Measurements from ENCODE around the gene NOP58. TPM values are rescaled to one million over a fixed set of nuclear protein-coding genes. Genes with fewer than 3 reads are reported as not detected.

Gene NOP58
- total and polyA plus RNA-seq, 7 donors = 15.6 to 91.1 (median 40.0) TPM

- no peak overlapping the region for H3K4me3 ChIP-seq
- H3K27me3 ChIP-seq = no peaks in the 10 kb centered on the region
- WGBS, 2 donors = 83 to 90% methylated on average over 1 of the region's 1 CpG
- H3K9me3 ChIP-seq = no peaks in the 10 kb centered on the region
- intact Hi-C loops (cut with DNase I) = no loop called here
- no peak for DNase-seq
- TF ChIP-seq POLR2A (IDR thresholded peaks at IDR 0.05) = no peak
- TF ChIP-seq EP300 (IDR thresholded peaks at IDR 0.05) = no peak
- no peak for TF ChIP-seq CTCF (IDR thresholded peaks at IDR 0.05)
- no peak overlapping the region for H3K27ac ChIP-seq
- H3K4me1 ChIP-seq = no peaks in the 10 kb centered on the region
- H3K36me3 ChIP-seq = peaks cover 4 to 98% (median 42%) of the 10 kb centered on the region in 4 donors
Observed at GRCh38 chr2:202290970-202291369, 25.4 kb downstream of the NOP58 start.

- no peaks in the 10 kb centered on the region for H3K27me3 ChIP-seq
- DNase-seq = no peak
- no peak overlapping the region for H3K27ac ChIP-seq
- H3K4me3 ChIP-seq = no peak overlapping the region
- H3K36me3 ChIP-seq = peaks cover 8 to 97% (median 36%) of the 10 kb centered on the region in 4 donors
- TF ChIP-seq POLR2A (IDR thresholded peaks at IDR 0.05) (no peak), CTCF (IDR thresholded peaks at IDR 0.05) (no peak), EP300 (IDR thresholded peaks at IDR 0.05) (no peak), POLR2AphosphoS5 (IDR thresholded peaks at IDR 0.05) (no peak)
- H3K9me3 ChIP-seq = no peaks in the 10 kb centered on the region
- H3K4me1 ChIP-seq = no peaks in the 10 kb centered on the region
- intact Hi-C loops (cut with DNase I) = no loop called here
- WGBS, 2 donors = 35 to 70% methylated on average over 1 of the region's 1 CpG
Observed at GRCh38 chr2:202299712-202300111, 34.1 kb downstream of the NOP58 start.

- intact Hi-C loops (cut with DNase I) = no loop called here
- peaks cover 7 to 66% (median 14%) of the 10 kb centered on the region in 4 donors for H3K36me3 ChIP-seq
- no peak overlapping the region for H3K4me3 ChIP-seq
- no peaks in the 10 kb centered on the region for H3K9me3 ChIP-seq
- no peaks in the 10 kb centered on the region for H3K27me3 ChIP-seq
- TF ChIP-seq CTCF (IDR thresholded peaks at IDR 0.05) (no peak), POLR2A (IDR thresholded peaks at IDR 0.05) (no peak), EP300 (IDR thresholded peaks at IDR 0.05) (no peak), POLR2AphosphoS5 (IDR thresholded peaks at IDR 0.05) (no peak)
- DNase-seq = no peak
- H3K27ac ChIP-seq = no peak overlapping the region
- 93 to 96% methylated on average over 3 of the region's 3 CpGs for WGBS, 2 donors
- H3K4me1 ChIP-seq = no peaks in the 10 kb centered on the region
Observed at GRCh38 chr2:202306034-202306433, 40.5 kb downstream of the NOP58 start.

GRCh38 chr2:202307690-202308089 is 42.1 kb downstream of the NOP58 start:
- Histone ChIP-seq H3K27ac (no peak overlapping the region), H3K9me3 (no peaks in the 10 kb centered on the region), H3K4me1 (no peaks in the 10 kb centered on the region), H3K36me3 (peaks cover 0 to 56% (median 10%) of the 10 kb centered on the region in 4 donors), H3K27me3 (no peaks in the 10 kb centered on the region), H3K4me3 (no peak overlapping the region)
- no peak for DNase-seq
- TF ChIP-seq POLR2A (IDR thresholded peaks at IDR 0.05) = no peak
- no peak for TF ChIP-seq CTCF (IDR thresholded peaks at IDR 0.05)
- TF ChIP-seq EP300 (IDR thresholded peaks at IDR 0.05) = no peak
- TF ChIP-seq POLR2AphosphoS5 (IDR thresholded peaks at IDR 0.05) = no peak
- 92 to 93% methylated on average over 3 of the region's 3 CpGs for WGBS, 2 donors
- intact Hi-C loops (cut with DNase I) = no loop called here

- Histone ChIP-seq H3K4me1 (peaks cover 0 to 7% (median 2%) of the 10 kb centered on the region in 4 donors), H3K36me3 (peaks cover 0 to 14% (median 0%) of the 10 kb centered on the region in 4 donors), H3K9me3 (no peaks in the 10 kb centered on the region), H3K27ac (no peak overlapping the region), H3K27me3 (no peaks in the 10 kb centered on the region), H3K4me3 (no peak overlapping the region)
- 89 to 93% methylated on average over 4 of the region's 4 CpGs for WGBS, 2 donors
- intact Hi-C loops (cut with DNase I) = no loop called here
- no peak for TF ChIP-seq EP300 (IDR thresholded peaks at IDR 0.05)
- TF ChIP-seq POLR2AphosphoS5 (IDR thresholded peaks at IDR 0.05) = no peak
- TF ChIP-seq CTCF (IDR thresholded peaks at IDR 0.05) = no peak
- TF ChIP-seq POLR2A (IDR thresholded peaks at IDR 0.05) = no peak
- DNase-seq = no peak
Observed at GRCh38 chr2:202311823-202312388, 46.3 kb downstream of the NOP58 start.
